Activated T-helper 1 cell treated with anti-CD3 and anti-CD28 coated beads, Interleukin-2, amount 50 U/mL, for 16 hours (primary cell): ENCODE data around the gene ZP4.

ENCODE experiments used
- DNase-seq, 2 donors: peaks; one replicate each; pipeline ENCODE4 v3.0.0-alpha.2; 2020; ENCODE audit warnings: low read depth in 1 of 2, low spot score in 1 of 2

Gene ZP4, protein sequence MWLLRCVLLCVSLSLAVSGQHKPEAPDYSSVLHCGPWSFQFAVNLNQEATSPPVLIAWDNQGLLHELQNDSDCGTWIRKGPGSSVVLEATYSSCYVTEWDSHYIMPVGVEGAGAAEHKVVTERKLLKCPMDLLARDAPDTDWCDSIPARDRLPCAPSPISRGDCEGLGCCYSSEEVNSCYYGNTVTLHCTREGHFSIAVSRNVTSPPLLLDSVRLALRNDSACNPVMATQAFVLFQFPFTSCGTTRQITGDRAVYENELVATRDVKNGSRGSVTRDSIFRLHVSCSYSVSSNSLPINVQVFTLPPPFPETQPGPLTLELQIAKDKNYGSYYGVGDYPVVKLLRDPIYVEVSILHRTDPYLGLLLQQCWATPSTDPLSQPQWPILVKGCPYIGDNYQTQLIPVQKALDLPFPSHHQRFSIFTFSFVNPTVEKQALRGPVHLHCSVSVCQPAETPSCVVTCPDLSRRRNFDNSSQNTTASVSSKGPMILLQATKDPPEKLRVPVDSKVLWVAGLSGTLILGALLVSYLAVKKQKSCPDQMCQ

DNA sequence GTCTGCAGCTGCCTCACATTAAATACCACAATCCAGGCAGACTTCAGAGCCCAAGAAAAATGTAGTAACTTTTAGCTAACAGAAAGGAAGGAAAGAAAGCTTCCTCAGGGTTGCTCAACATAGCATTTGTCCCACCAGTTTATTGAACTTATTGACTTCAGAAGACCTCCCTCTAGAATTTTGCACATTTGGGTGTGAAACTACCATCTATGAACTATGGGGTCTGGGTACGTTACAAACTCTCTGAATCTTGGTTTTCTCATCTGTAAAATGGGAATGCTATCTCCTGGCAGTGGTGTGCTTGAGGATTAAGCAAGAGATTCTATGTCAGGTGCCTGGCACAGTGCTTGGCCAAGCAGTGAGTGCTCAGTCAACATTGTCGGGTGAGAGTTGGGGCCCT, at the start of gene ZP4:
TSS of gene ZP4 (minus strand) at position 101 of the 400 bp plus-strand sequence. CDS start 287 bp downstream, outside the sequence.
- no peak for DNase-seq

- DNase-seq, result no peak
Measured at GRCh38 chr1:237938553-237938952, 47.8 kb upstream of the ZP4 start.

GRCh38 chr1:237938068-237938467, 47.3 kb upstream of the ZP4 start:
- DNase-seq, result no peak

DNA sequence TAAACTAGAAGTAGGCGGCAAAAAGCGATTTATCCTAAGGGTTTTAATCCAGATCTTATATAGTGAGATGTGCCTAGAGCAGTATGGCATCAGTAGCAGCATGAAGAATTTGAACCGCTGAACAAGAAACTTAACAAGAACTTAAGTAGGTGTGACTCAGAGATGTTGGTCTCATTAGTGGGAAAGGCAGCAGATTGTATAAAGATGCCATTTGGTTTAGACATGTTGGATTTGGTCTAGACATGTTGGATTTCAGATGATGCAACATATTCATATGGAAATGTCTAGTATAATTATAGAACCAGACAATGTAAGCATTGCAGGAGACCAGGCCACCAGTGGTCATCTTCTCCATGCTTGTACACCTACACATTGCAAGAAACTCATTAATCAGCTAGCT, 42.1 kb upstream of the ZP4 start:
- DNase-seq, result no peak

DNA sequence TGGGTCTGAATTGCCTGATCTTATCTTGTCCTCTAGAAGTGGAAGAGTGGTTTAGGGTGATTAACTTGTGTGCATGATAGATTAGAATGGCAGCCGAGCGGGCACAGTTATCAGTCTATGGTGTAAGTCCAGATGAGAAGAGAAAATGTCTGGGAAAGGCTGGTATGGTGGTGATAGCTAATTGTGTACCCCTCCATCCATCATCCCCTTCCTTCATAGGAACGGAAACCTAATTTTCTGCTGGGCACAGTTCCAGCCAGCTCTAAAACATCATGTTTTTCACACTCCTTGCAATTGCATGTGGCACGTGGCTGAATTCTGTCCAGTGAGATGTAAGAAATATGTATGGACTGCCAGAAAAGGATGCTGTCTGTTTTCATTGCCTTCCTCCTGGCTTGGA, 40.9 kb upstream of the ZP4 start:
- DNase-seq, result no peak

GRCh38 chr1:237927198-237927597, 36.5 kb upstream of the ZP4 start:
- DNase-seq, result no peak

- no peak for DNase-seq
Measured at GRCh38 chr1:237921306-237921705, 30.6 kb upstream of the ZP4 start.

- no peak for DNase-seq
Measured at GRCh38 chr1:237913345-237913744, 22.6 kb upstream of the ZP4 start.

DNA sequence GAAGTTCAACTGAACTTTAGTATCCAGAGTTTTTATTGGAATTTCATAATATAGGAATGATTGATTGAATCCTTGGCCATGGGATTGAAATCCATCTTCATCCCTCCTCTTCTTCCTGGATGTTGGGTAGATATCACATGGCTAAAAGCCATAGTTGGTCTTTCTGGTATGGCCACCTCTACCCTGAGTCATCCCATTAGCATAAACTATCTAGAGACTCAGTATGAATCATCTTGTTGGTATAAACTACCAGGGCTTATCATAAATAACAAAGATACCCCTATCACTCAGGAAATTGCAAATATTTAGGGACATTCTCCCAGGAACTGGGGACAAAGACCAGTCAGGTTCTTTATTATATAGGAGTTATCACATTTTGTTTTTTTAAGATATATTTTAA, 21.2 kb upstream of the ZP4 start:
- no peak for DNase-seq

DNA sequence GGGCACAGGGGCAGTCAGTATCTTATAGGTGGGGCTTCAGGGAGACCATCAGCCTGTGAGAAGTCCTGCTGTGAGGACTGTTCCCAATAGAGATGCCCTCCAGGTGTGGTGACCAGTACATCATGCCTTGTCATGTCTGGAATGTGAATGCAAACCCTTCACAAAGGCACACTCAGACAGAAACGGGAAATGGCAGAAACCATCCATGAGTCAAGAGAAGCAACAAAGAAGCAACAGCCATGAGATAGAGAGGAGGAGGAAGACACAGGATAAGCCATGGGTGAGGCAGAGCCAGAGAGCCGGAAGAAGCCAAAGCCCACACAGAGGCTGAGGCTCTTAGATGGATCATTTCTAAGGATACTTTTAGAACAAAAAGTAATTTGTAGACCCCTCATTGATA, 20.1 kb upstream of the ZP4 start:
- no peak for DNase-seq

DNA sequence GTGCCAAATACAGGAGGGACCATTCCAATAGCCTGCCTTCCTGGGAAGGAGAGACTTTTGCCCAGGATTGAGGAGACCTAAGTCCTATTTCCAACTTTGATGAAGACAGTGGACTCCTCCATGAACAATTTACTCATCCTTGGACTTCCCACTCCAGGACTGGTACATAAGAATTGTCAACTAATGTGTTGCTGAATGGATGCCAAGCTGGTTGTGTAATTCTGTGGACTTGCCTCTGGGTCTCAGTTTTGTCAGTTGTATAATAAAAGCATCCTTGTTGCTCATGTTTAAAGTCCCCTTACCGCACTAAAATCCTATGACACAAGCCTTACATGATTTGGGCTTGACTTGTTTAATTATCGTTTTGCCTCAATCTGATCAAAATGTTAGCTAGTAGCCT, 13.2 kb upstream of the ZP4 start:
- DNase-seq, result no peak

GRCh38 chr1:237902960-237903743, 12.4 kb upstream of the ZP4 start:
- no peak for DNase-seq

GRCh38 chr1:237901299-237901934, 10.7 kb upstream of the ZP4 start:
- DNase-seq, result no peak

- no peak for DNase-seq
Measured at GRCh38 chr1:237895630-237896029, 4.9 kb upstream of the ZP4 start.

GRCh38 chr1:237894131-237894530, 3.4 kb upstream of the ZP4 start:
- no peak for DNase-seq

- no peak for DNase-seq
Measured at GRCh38 chr1:237891979-237892378, 1.3 kb upstream of the ZP4 start.

- DNase-seq, result no peak
Measured at GRCh38 chr1:237891266-237891665, 544 bp upstream of the ZP4 start.

DNA sequence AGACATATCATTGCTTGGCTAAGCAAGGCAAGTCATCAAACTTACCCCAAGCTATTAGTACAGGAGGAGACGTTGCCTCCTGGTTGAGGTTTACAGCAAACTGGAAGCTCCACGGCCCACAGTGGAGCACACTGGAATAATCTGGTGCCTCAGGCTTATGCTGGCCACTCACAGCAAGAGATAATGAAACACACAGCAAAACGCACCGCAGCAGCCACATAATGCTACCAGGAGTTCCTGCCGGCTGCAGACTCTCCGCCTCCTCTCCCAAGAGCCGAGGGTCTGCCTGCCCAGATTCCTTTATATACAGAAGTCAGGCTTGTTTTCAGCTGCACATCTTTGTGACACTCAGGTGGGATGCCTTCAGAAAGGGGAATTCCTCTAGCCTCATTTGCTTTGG, 306 bp downstream of the ZP4 start:
- DNase-seq, result no peak

DNA sequence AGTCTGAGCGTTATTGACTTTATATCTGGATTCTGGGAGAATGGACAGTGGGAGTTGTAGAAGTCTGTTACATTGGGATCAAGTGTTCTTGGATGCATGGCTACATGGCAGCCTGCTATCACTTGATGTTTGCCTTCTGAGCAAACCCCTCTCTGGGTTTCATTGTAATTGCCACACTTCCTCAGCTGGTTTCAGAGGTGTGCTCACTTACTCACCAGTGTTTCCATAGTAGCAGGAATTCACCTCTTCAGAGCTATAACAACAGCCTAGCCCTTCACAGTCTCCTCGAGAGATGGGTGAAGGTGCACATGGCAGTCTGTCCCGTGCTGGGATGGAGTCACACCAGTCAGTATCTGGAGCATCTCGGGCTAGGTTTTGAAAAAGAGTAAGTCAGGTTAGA, 2.6 kb downstream of the ZP4 start:
- no peak for DNase-seq

DNA sequence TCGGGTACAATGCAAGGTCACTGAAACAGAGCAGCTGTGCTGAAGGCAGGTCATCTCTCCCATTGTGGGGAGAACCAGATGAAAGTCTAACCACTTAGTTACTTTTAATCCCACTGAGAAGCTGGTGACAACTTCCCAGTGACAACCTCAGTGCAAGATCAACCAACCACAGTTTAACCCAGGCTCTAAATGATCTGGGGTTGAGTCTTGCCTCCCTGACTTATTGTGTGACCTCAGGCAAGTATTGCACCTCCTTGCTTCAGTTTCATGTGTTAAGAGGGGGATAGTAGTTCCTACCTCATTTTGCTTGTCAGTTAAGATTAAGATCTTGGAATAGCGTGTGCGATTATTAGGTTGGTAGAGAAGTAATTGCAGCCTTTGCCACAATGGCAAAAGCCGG, 3.2 kb downstream of the ZP4 start:
- DNase-seq, result no peak

GRCh38 chr1:237884237-237884636, 6.5 kb downstream of the ZP4 start:
- no peak for DNase-seq

DNA sequence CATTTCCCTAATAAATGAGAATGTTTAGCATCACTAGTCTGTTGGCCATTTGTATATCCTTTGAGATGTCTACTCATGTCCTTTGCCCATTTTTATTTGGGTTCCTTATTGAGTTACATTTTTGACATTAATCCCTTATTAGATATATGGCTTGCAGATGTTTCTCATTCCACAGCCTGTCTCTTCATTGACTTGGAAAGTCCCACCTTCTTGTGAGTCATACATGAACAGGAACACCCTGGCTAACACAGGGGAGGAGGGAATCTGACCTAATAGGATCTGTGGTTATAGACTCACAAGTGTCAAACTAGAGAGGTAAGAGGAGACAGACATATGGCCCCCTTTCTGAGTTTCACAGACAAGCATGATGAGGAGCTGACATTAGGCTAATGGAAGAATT, 11.5 kb downstream of the ZP4 start:
- no peak for DNase-seq
